H9 (cell line): ENCODE data around the gene RNASE9. TPM values are rescaled to one million over a fixed set of nuclear protein-coding genes. Genes with fewer than 3 reads are reported as not detected.
"Not testable (repeated sequence)": the region's sequence is repeated elsewhere in the genome, so short reads cannot be mapped to it uniquely, and the experiment has no call there.

Experiments used
- DNase-seq: peaks from one replicate; pipeline ENCODE4 v3.0.0-alpha.2; 2017
- H2AFZ ChIP-seq: one replicate; pipeline ENCODE4 v1.6.1; 2013; ENCODE audit warnings: mild to moderate bottlenecking, low read length, control low read depth, moderate library complexity
- H2AK5ac ChIP-seq: 2 replicates; pipeline ENCODE4 v1.6.1; 2013; ENCODE audit warnings: low read length, control low read depth, mixed read lengths; ENCODE audit not compliant: insufficient read length
- H2BK120ac ChIP-seq: one replicate; pipeline ENCODE4 v1.6.1; 2013; ENCODE audit warnings: low read depth, mild to moderate bottlenecking, low read length, control low read depth, inconsistent platforms; ENCODE audit not compliant: poor library complexity, severe bottlenecking
- H2BK12ac ChIP-seq: 2 replicates; pipeline ENCODE4 v1.6.1; 2013; ENCODE audit warnings: low read length, control low read depth, mixed read lengths, low read depth; ENCODE audit not compliant: insufficient read length
- H2BK15ac ChIP-seq: 2 replicates; pipeline ENCODE4 v1.6.1; 2013; ENCODE audit warnings: low read depth, low read length, control low read depth
- H2BK20ac ChIP-seq: one replicate; pipeline ENCODE4 v1.6.1; 2013; ENCODE audit warnings: low read depth, mild to moderate bottlenecking, low read length, control low read depth, inconsistent platforms; ENCODE audit not compliant: poor library complexity, severe bottlenecking
- H2BK5ac ChIP-seq: 2 replicates; pipeline ENCODE4 v1.6.1; 2013; ENCODE audit warnings: low read length, control low read depth, mixed read lengths; ENCODE audit not compliant: insufficient read length
- H3K14ac ChIP-seq: 2 replicates; pipeline ENCODE4 v1.6.1; 2013; ENCODE audit warnings: low read length, control low read depth; ENCODE audit not compliant: insufficient read depth
- H3K18ac ChIP-seq: 2 replicates; pipeline ENCODE4 v1.6.1; 2013; ENCODE audit warnings: low read depth, mild to moderate bottlenecking, mixed read lengths, low read length, control low read depth; ENCODE audit not compliant: insufficient read length
- H3K23ac ChIP-seq: 2 replicates; pipeline ENCODE4 v1.6.1; 2013; ENCODE audit warnings: low read length, control low read depth, mixed read lengths, low read depth; ENCODE audit not compliant: insufficient read length
- H3K23me2 ChIP-seq: 2 replicates; pipeline ENCODE4 v1.6.1; 2013; ENCODE audit warnings: low read depth, mild to moderate bottlenecking, mixed read lengths, low read length, control low read depth; ENCODE audit not compliant: insufficient read length, poor library complexity, severe bottlenecking
- H3K27ac ChIP-seq: 2 replicates; pipeline ENCODE4 v1.5.1; 2013; ENCODE audit warnings: low read length, control low read depth, mixed read lengths, low read depth; ENCODE audit not compliant: insufficient read length
- H3K27me3 ChIP-seq: 2 replicates; pipeline ENCODE4 v1.6.1; 2013; ENCODE audit warnings: low read length, control low read depth, inconsistent platforms; ENCODE audit not compliant: insufficient read depth
- H3K4ac ChIP-seq: 2 replicates; pipeline ENCODE4 v1.6.1; 2013; ENCODE audit warnings: low read depth, mild to moderate bottlenecking, control low read depth, inconsistent platforms, low read length, moderate library complexity
- H3K4me1 ChIP-seq: 2 replicates; pipeline ENCODE4 v1.6.1; 2013; ENCODE audit warnings: low read length, control low read depth, inconsistent platforms; ENCODE audit not compliant: insufficient read depth
- H3K4me2 ChIP-seq: 2 replicates; pipeline ENCODE4 v1.6.1; 2013; ENCODE audit warnings: low read length, control low read depth, mixed read lengths; ENCODE audit not compliant: insufficient read length, insufficient read depth
- H3K56ac ChIP-seq: 2 replicates; pipeline ENCODE4 v1.6.1; 2013; ENCODE audit warnings: low read depth, mild to moderate bottlenecking, mixed read lengths, low read length, control low read depth; ENCODE audit not compliant: insufficient read length
- H3K79me1 ChIP-seq: 2 replicates; pipeline ENCODE4 v1.6.1; 2013; ENCODE audit warnings: low read depth, mild to moderate bottlenecking, moderate library complexity, low read length, control low read depth, inconsistent platforms; ENCODE audit not compliant: insufficient read depth, poor library complexity, severe bottlenecking
- H3K79me2 ChIP-seq: 2 replicates; pipeline ENCODE4 v1.6.1; 2013; ENCODE audit warnings: low read length, control low read depth, inconsistent platforms; ENCODE audit not compliant: insufficient read depth
- H3K9ac ChIP-seq: 2 replicates; pipeline ENCODE4 v1.6.1; 2013; ENCODE audit warnings: low read length, control low read depth, mixed read lengths; ENCODE audit not compliant: insufficient read length; ENCODE audit errors: extremely low read depth
- H3K9me3 ChIP-seq: one replicate; pipeline ENCODE4 v1.6.1; 2013; ENCODE audit warnings: low read depth, low read length, inconsistent platforms; ENCODE audit not compliant: control insufficient read depth
- H3T11ph ChIP-seq: one replicate; pipeline ENCODE4 v1.6.1; 2013; ENCODE audit warnings: mild to moderate bottlenecking, low read length, control low read depth, inconsistent platforms
- H4K20me1 ChIP-seq: one replicate; pipeline ENCODE4 v1.6.1; 2013; ENCODE audit not compliant: control insufficient read depth, insufficient read length, insufficient read depth
- H4K5ac ChIP-seq: 2 replicates; pipeline ENCODE4 v1.6.1; 2013; ENCODE audit warnings: low read depth, mild to moderate bottlenecking, mixed read lengths, low read length, control low read depth; ENCODE audit not compliant: insufficient read length
- H4K8ac ChIP-seq: replicated peaks from 2 replicates; pipeline ENCODE4 v1.6.1; 2013; ENCODE audit warnings: low read length, control low read depth, mixed read lengths, low read depth; ENCODE audit not compliant: insufficient read length
- H4K91ac ChIP-seq: 2 replicates; pipeline ENCODE4 v1.6.1; 2013; ENCODE audit warnings: low read depth, mild to moderate bottlenecking, moderate library complexity, mixed read lengths, low read length, control low read depth; ENCODE audit not compliant: insufficient read length
- H3K27ac Mint-ChIP-seq, 3 experiments: 2 replicates in 2 of 3; 3 replicates in 1 of 3; pipeline ENCODE4 v1.8.0; 2020 to 2021; ENCODE audit warnings: mixed read lengths in 3 of 3, mild to moderate bottlenecking in 1 of 3, moderate library complexity in 1 of 3
- H3K27me3 Mint-ChIP-seq: 2 replicates; pipeline ENCODE4 v1.8.0; 2021; ENCODE audit warnings: low read depth, mild to moderate bottlenecking, moderate library complexity, mixed read lengths
- H3K36me3 Mint-ChIP-seq, 3 experiments: 2 replicates in 2 of 3; 3 replicates in 1 of 3; pipeline ENCODE4 v1.8.0; 2020 to 2021; ENCODE audit warnings: low read depth in 3 of 3, mixed read lengths in 3 of 3; ENCODE audit not compliant: insufficient read depth in 1 of 3
- H3K4me1 Mint-ChIP-seq, 2 experiments: 2 replicates each; pipeline ENCODE4 v1.8.0; 2020; ENCODE audit warnings: mixed read lengths in 2 of 2
- H3K4me3 Mint-ChIP-seq, 2 experiments: 2 replicates in 1 of 2; 3 replicates in 1 of 2; pipeline ENCODE4 v1.8.0; 2020 to 2021; ENCODE audit warnings: mild to moderate bottlenecking in 2 of 2, mixed read lengths in 2 of 2, moderate library complexity in 1 of 2
- H3K9me3 Mint-ChIP-seq, 2 experiments: 2 replicates in 1 of 2; 3 replicates in 1 of 2; pipeline ENCODE4 v1.8.0; 2020; ENCODE audit warnings: mild to moderate bottlenecking in 2 of 2, mixed read lengths in 2 of 2, moderate library complexity in 1 of 2
- WGBS: extraction: QIAGEN DNeasy Blood & Tissue Kit; methylation state at CpG from one replicate; pipeline ENCODE4 v1.1.7; 2013; ENCODE audit warnings: missing lambda C conversion rate, low lambda C conversion rate, mixed read lengths; ENCODE audit not compliant: insufficient read length; ENCODE audit errors: extremely low coverage; 5-methylcytosine and 5-hydroxymethylcytosine counted together
- total RNA-seq: library from RNA; stranded (reverse); gene quantifications from 2 replicates; pipeline ENCODE4 v1.2.1, GENCODE V29; 2021

The RNASE9 gene
- total RNA-seq, 1 experiment from 2014 or later, result not detected

DNA sequence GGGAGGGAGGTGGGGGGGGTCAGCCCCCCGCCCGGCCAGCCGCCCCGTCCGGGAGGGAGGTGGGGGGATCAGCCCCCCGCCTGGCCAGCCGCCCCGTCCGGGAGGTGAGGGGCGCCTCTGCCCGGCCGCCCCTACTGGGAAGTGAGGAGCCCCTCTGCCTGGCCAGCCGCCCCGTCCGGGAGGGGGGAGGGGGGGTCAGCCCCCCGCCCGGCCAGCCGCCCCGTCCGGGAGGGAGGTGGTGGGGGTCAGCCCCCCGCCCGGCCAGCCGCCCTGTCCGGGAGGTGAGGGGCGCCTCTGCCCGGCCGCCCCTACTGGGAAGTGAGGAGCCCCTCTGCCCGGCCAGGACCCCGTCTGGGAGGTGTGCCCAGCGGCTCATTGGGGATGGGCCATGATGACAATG is 54.1 kb downstream of the RNASE9 start:
- not testable (repeated sequence) for H3K9me3 Mint-ChIP-seq, H2BK12ac ChIP-seq, H3K56ac ChIP-seq, H3K4me1 Mint-ChIP-seq, H3K27me3 ChIP-seq, H3T11ph ChIP-seq, H3K9ac ChIP-seq, H3K27me3 Mint-ChIP-seq, H3K79me2 ChIP-seq, H4K5ac ChIP-seq, H3K18ac ChIP-seq, H2BK15ac ChIP-seq, H2AK5ac ChIP-seq, H3K4me1 ChIP-seq, H2BK20ac ChIP-seq, H4K20me1 ChIP-seq, H3K14ac ChIP-seq, DNase-seq, H3K23me2 ChIP-seq, H3K4me2 ChIP-seq, H2BK5ac ChIP-seq, H3K4ac ChIP-seq, H3K36me3 Mint-ChIP-seq, H3K4me3 Mint-ChIP-seq, H4K91ac ChIP-seq, H2AFZ ChIP-seq, H3K23ac ChIP-seq, H3K27ac ChIP-seq, H2BK120ac ChIP-seq, H3K27ac Mint-ChIP-seq, H3K79me1 ChIP-seq, H3K9me3 ChIP-seq, H4K8ac ChIP-seq
- no CpG with 5 or more reads among the region's 30 CpGs for WGBS

DNA sequence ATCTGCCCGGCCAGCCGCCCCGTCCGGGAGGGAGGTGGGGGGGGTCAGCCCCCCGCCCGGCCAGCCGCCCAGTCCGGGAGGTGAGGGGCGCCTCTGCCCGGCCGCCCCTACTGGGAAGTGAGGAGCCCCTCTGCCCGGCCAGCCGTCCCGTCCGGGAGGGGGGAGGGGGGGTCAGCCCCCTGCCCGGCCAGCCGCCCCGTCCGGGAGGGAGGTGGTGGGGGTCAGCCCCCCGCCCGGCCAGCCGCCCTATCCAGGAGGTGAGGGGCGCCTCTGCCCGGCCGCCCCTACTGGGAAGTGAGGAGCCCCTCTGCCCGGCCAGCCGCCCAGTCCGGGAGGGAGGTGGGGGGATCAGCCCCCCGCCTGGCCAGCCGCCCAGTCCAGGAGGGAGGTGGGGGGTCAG is 54.6 kb downstream of the RNASE9 start:
- H2AFZ ChIP-seq, H3K4me1 ChIP-seq, H4K8ac ChIP-seq, H3K27ac Mint-ChIP-seq, H3K4me3 Mint-ChIP-seq, H2BK120ac ChIP-seq, H2BK20ac ChIP-seq, H3K9ac ChIP-seq, H2BK15ac ChIP-seq, H3K23me2 ChIP-seq, H3K4me1 Mint-ChIP-seq, H3K9me3 ChIP-seq, H2BK5ac ChIP-seq, H3K23ac ChIP-seq, H3K27ac ChIP-seq, H3K9me3 Mint-ChIP-seq, H2AK5ac ChIP-seq, DNase-seq, H3K4ac ChIP-seq, H4K91ac ChIP-seq, H4K5ac ChIP-seq, H3K14ac ChIP-seq, H3K79me2 ChIP-seq, H3K56ac ChIP-seq, H3K36me3 Mint-ChIP-seq, H2BK12ac ChIP-seq, H3K27me3 Mint-ChIP-seq, H3K79me1 ChIP-seq, H3K18ac ChIP-seq, H3K27me3 ChIP-seq, H4K20me1 ChIP-seq, H3T11ph ChIP-seq, H3K4me2 ChIP-seq: not testable (repeated sequence)
- no CpG with 5 or more reads among the region's 30 CpGs for WGBS

Other genes with a start within 250 kb of the RNASE9 start
- 165 and 168 TPM in 2 replicates for gene CCNB1IP1, start 227.8 kb downstream of the RNASE9 start, total RNA-seq
- gene PARP2, start 217.4 kb downstream of the RNASE9 start, total RNA-seq, result 25.2 and 25.4 TPM in 2 replicates
- 14.5 and 15.8 TPM in 2 replicates for gene TEP1, start 147.5 kb downstream of the RNASE9 start, total RNA-seq
- gene KLHL33, start 124.9 kb downstream of the RNASE9 start, total RNA-seq, result 0.04 TPM in 2 replicates
- 46.7 and 50.8 TPM in 2 replicates for gene OSGEP, start 106.2 kb downstream of the RNASE9 start, total RNA-seq
- gene APEX1, start 105.8 kb downstream of the RNASE9 start, total RNA-seq, result 340 and 348 TPM in 2 replicates
- 38.5 and 41.6 TPM in 2 replicates for gene PIP4P1, start 99.6 kb downstream of the RNASE9 start, total RNA-seq
- 83.9 and 87.5 TPM in 2 replicates for gene PNP, start 91.6 kb downstream of the RNASE9 start, total RNA-seq
- 0.81 and 0.96 TPM in 2 replicates for gene RNASE10, start 55.5 kb downstream of the RNASE9 start, total RNA-seq
- gene RNASE11, start 27.0 kb upstream of the RNASE9 start, total RNA-seq, result not detected in 2 replicates
- not detected in 2 replicates for gene RNASE12, start 30.3 kb upstream of the RNASE9 start, total RNA-seq
- gene OR6S1, start 80.6 kb upstream of the RNASE9 start, total RNA-seq, result not detected in 2 replicates
- gene RNASE4, start 123.5 kb upstream of the RNASE9 start, total RNA-seq, result not detected in 2 replicates
- 3.2 and 3.8 TPM in 2 replicates for gene ANG, start 127.7 kb upstream of the RNASE9 start, total RNA-seq
- not detected in 2 replicates for gene EDDM3A, start 184.8 kb upstream of the RNASE9 start, total RNA-seq
- not detected in 2 replicates for gene EDDM3B, start 207.4 kb upstream of the RNASE9 start, total RNA-seq
- gene RNASE6, start 220.2 kb upstream of the RNASE9 start, total RNA-seq, result not detected in 2 replicates
- gene RNASE1, start 241.8 kb upstream of the RNASE9 start, total RNA-seq, result 1.2 and 1.6 TPM in 2 replicates